HG03378 (cell line): ENCODE measurements around the gene TMEM217.

Experiments
- ATAC-seq: cut with Tn5 transposase; IDR thresholded peaks from one replicate; pipeline ENCODE4 v1.9.1; 2021; ENCODE audit warnings: mild to moderate bottlenecking, moderate library complexity; ENCODE audit not compliant: unreplicated experiment

The TMEM217 gene

DNA sequence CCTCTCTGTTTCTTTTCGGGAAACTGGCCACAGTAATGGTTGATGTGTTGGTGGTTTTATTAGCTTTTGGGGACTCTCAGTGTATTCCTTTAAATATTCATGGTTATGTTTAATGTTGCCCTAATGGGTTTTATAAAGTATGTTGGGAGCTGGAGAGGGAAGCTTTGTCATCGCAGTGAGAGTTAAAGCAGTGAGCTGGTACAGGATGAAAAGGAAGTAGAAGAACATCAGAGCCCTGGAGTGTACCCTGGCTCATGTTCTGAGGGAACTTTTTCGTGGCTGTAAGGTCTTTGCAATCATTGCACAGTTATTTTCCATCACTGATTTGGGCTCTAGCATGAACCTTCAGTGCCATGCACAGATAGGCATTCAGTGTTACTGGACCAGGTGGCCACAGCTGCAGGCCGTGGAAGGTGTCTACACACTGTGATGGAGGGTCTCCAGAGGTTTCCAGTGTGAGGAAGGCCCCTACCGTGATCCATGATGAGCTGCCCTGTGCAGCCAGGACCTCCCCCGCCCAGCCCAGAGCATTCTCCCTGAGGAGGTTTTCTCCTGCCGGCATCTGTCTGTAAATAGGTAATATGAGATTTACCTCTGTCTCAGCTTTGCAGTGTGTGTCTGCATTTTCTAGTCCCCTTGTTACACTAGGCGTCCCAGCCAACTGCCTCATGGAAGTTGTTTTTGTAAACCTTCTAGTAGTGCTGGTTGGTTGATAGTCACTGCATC lies 22.4 kb upstream of the TMEM217 start:
- ATAC-seq = no peak

DNA sequence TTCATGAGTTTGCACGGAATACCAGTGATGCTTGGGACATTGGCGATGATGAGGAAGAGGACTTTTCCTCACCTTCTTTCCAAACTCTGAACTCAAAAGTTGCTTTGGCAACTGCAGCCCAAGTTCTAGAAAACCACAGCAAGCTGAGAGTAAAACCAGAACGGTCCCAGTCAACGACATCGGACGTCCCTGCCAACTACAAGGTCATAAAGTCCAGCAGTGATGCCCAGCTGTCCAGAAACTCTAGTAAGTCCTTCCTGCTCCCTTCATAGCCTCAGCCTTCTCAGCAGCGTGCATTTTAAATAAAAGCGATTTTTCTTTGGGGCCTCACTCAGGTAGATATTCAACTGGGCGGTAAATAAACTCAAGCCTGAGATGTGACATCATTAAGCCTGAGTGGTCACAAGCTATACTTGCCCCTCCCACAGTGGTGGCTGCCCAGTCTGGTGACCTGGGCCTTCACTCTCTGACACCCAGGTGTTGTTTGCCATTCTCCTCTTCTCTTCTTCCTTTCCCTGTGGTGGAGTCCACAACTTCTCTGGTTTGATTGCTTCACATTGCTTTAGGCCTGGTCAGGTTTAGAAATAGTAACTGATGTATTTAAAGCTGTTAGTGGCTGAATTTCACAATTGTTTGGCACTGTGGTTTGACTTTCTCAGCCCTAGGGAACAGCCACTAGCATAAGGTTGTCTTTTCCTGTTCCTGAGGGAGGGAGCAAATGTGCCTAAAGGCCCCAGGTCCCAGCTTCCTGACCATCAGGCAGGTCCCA lies 21.6 kb upstream of the TMEM217 start:
- ATAC-seq = no peak

DNA sequence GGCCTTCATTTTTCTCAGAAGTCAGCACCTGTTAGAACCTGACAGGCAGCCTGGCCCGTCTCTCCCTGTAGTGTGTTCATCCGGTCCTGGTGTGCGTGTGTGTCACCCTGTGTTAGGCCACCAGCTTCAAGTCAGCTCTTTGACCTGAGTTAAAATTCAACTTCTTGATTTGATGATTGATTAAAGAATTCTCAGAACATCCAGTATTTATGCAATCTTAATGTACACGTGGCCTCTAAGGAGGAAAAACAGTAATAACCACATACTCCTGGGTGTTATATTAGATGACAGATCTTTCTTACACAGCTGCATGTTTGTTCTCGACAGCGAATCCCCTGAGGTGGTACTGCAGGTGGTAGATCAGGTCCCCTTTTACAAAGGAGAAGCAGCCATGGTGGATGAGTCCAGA lies 19.1 kb upstream of the TMEM217 start:
- no peak for ATAC-seq

DNA sequence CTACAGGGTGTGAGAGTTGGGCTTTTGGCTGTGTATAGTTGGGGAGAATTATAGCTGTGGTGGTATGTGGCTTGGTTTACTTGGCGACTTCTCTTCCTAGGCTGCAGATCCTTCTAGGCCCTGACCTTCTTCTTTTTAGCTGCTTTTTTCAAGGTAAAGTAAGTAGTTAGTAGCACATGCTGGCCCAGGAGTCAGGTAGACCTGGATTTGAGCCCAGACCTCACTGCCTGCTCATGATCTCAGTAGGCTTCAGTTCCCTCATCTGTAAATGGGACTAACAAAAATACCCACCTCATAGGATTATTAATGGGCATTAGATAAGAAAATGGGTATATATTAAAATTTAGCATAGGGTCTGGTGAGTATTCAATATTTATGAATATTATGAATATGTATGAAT lies 17.4 kb upstream of the TMEM217 start:
- no peak for ATAC-seq

DNA sequence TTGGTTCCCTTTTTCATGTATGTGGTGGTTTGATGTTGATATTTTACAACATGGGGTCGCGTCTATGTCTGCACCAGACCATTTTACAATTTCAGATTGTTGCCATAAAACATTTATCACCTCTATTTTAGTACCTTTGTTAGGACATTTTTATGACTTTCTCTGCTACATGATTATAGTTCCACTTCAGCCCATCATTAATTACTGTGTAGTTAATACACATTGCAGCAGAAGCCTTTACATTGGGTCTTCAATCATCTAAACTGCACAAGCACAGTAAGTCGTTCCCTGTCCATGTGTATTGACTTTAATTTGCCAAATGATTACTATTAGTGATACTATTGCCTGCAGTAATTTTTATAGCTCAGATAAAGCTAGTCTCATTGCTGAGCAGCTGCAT lies 15.7 kb upstream of the TMEM217 start:
- ATAC-seq = no peak

DNA sequence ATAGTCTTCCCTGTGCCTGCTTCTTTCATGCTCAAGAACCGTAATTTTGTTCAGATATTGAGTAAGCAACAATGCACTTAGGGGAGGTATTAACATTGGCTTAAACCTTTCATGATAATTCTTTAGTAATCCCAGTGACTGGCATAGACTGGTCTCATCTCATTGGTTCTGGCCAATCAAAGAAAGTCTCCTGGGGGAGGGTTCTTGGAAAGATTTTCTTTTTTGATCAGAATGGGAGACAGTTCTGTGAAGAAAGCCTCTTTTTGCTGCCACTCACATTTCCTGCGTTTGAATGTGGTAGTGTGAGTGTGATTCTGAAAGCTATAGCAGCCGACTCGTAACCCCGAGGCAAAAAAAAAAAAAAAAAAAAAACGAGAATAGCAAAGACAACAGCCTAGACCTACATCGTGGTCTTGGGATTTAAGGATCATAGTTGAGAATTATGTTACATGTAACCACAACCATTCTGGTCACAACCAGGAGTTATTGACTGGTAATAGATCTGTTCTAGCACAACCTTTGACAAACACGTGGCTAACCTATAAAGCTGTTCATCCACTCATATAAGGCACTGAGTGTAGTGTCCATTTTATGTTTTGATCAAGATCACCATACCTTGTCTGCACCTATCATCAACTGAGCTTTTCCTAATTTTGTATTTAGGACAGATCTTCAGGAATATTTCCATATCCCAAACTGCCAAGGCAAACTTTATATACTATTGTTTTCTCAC lies 15.1 kb upstream of the TMEM217 start:
- no peak for ATAC-seq

DNA sequence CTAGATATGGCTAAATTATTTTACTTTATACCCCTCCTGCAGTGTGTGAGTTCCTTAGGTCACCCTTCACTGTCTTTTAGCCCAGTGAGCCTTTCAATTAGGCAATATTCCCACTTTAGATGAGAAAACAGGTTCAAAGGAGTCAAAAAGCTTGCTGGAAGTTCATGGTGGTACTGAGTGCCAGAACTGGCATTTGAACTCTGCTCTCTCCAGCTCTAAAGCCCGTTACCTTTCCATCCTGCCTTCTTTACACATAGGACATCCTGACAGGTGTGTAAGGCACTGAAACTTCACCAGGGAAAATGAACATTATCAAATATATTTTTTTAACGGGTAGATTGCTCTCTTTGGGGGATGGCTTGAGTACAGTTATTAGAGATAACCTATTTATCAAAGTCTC lies 11.2 kb upstream of the TMEM217 start:
- ATAC-seq = no peak

DNA sequence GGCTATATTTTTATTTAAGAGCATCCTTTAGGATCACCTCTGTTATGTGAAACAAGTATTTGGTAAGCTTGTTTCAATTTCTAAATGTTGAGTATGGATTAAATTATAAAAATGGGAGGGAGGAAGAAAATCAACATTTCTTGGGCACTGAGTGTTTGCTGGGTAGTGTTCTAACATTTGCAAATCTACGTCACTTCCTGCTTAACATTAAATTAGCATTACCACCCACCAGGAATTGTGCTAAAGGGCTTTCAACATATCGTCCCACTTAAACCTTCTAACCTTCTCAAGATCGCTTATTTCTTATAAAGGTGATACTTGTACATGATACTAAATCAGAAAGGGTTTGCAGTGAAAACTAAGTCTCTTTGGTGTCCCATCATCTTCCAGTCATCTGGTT lies 7.9 kb upstream of the TMEM217 start:
- no peak for ATAC-seq

DNA sequence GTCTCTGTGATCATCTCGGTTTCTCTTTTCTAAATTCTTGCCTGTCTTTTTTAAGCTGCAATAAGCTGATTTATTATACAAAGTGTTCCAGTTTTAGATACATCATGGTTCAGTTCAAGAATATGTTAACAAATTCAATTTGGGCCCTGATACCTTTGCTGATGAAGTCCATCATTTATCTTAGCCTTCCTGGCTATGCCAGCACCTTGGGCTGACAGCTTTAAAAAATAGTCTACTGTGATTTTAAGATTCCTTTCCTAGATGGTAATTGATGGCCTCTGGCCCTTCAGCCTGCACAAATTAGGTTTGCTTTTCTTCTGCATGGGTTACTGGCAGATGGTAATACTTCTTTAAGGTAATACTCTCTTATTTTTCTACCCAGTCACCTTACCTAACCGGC lies 7.1 kb upstream of the TMEM217 start:
- no peak for ATAC-seq

DNA sequence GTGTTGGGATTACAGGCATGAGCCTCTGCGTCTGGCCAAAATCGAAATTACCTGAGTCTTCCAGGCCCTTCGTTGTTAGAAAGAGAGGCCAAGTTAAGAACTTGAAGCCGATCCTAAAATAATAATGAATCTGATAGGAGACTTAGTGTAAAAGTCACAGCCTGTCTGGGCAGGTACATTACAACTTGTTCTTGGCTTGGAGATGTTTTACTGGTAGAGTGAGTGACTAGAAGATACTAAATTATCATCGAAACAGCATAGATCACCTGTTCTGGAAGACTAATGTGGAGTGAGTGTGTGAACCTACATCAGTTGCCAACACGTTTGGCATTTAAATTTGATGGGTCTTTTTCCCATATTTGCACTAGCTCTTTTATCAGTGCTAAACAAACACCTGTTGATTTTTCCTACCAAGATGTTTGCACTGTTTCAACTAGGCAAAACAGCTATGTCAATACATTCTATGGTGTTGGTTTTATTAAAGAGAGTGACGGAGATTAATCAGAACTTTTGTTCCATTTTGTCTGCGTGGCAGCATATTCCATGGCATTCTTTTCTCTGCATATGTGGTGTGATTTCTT lies 4.6 kb upstream of the TMEM217 start:
- no peak for ATAC-seq

DNA sequence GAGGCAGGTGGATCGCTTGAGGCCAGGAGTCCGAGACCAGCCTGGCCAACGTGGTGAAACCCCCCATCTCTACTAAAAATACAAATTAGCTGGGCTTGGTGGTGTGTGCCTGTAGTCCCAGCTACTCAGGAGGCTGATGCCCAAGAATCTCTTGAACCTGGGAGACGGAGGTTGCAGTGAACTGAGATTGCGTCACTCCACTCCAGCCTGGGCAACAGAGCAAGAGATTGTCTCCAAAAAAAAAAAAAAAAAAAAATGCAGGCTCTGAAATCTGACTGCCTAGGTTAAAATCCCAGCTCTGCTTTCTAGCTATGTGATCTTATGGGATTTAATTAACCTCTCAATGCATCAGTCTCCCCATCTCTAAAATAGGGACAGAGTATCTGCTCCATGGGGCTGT lies 3.3 kb upstream of the TMEM217 start:
- no peak for ATAC-seq

DNA sequence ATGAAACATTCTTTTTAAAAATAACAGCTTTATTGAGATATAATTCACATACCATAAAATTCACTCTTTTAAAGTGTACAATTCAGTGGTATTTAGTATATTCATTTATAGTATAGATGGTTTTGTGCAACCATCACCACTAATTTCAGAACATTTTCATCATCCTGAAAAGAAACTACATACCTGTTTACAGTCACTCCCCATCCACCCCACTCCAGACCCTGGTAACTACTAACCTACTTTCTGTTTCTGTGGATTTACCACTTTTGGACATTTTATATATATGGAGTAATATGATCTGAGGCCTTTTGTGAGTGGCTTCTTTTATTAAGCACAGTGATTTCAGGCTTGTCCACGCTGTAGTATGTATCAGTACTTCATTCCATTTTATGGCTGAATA lies 2.5 kb upstream of the TMEM217 start:
- ATAC-seq = no peak

DNA sequence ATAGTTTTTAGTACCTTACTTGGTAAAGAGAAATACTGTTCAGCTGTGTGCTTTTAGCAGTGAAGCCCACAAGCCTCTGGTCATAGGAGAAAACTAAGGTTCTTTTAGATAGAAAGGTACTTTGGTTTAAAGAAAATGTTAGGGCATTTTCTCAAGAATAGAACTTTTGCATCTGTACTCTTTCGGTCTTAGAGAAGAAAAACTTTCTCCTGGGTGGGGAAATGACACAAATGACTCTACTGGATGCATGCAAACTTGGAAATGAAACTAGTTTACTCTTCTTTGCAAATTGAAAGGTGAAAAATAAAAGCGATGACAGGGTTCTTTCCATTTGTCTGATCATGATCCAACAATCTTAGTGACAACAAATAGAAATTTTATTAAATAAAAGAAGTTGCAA lies 2.1 kb upstream of the TMEM217 start:
- ATAC-seq = no peak

DNA sequence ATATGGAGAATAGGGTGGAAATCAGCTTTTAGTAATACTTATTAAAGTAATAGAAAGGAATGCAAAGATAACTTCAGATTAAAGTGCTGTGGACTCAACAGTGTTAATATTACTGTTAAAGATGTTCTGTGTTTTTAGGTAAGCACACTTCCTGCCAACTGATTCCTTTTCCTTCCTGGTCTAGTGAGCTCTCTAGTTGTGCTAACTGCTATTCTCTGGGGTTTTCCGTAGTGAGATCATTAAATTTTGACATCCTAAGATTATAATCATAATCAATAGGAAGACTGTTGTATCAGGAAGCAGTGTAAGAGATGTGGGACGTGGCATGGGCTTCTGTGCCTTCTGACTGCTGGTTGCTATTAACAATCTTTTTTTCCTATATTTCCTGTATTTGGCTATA lies 1.2 kb upstream of the TMEM217 start:
- no peak for ATAC-seq

DNA sequence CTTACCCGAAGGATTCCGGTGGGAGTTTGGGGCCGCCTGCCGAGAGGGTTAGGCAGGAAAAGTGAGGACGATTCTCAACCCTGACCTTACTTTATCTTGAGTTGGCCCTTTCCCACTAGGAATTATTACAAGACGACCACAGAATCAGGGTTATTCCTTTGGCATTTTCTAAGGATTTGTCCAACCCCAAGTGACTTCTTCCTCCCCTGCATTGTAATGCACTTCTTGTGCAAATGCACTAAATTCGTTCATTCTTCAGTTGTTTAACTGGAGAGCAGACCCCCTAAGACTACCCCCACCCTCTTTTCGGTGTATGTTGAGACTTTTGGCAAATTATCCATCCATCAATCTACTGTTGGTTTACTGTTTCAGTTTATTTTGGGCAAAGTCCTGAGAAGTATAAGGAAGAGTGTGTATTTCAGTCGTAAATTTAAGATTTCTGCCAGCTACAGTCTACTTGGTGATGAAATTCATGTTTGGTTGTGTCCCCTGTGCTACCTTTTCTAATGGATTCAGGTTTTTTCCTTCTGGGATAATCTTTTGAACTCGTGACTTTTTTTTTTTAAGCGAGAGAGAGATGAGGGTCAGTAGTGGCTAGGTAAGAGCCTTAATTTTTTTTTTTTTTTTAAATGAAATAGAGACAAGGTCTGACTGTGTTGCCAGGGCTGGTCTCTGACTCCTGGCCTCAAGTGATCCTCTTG lies 611 bp upstream of the TMEM217 start:
- no peak for ATAC-seq

DNA sequence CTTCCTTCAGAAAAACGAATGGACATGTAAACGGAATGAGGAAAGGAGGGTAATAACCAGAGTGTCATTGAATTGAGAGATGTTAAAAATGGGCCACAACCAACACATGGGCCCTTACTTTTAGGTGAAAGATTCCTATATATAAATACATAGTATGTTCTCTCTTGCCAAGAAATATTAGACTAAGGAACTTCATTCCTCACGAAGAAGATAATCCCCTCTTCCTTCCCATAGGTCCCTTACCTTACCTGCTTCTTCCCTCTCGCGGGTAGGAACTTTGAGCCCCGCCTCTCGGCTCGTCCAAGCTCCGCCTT lies 667 bp downstream of the TMEM217 start:
- no peak for ATAC-seq

DNA sequence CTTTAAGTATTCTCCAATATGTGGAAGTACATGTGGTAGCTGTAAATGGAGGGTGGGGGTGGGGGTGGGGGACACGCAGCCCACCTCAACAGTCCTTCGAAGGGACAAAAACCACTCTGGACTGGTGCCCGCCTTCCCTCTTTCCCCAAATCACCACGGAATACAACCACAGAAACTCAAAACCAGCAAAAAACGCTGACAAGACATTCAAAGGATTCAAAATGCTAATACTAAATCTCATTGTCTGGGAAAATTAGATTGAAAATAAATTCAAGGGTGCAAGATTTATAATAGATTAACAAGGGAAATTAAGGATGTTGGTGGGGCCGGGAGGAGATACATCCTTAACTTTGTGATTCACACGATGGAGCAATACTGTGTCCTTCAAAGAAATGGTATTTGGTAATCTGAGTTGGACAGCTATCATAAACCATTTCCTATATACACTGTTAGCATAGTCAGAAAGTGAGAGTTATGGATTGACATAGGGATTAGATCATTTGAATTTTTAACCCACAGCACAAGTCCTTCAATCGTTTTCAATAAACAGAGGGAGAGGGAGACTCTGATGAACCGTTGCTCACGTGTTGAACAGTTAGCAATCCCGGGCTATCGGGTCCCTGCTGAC lies 1.1 kb downstream of the TMEM217 start:
- no peak for ATAC-seq

DNA sequence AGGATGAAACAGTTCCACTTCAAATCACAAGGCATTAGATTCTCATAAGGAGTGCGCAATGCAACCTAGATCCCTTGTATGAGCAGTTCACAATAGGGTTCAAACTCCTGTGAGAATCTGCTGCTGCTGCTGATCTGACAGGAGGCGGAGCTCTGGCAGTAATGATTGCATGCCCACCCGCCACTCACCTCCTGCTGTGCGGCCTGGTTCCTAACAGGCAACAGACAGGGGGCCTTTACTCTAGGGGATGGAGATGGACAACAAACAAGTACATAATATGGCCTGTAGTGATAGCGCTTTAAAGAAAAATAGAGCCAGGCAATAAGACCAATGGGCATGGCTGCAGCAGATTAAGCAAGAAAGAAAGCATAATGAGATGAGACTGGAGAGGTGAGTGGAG lies 3.1 kb downstream of the TMEM217 start:
- ATAC-seq = no peak

DNA sequence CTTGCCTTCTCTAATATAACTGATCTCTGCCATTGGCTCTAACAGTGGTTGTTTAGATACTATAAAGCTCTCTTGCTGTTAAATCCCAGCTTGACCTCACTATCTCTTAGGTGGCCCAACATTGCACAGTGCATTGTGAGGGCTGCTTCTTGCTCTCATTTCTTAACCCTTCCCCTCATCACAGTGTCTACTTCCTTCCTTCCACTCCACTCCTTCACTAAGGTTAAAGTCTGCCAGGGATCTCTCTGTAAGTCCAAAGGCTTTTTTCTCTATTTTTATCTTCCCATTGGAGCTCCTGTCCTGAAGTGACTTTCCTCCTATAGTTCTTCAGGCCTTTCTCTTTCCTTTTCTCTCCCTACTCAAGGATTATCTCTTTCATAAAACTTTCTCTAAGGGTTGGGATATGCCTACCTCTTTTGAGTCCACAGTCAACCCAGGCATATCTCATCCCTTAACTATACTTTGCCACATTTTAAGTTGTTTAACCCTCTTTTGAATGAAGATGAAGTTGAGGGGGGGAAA lies 4.4 kb downstream of the TMEM217 start:
- ATAC-seq = no peak

DNA sequence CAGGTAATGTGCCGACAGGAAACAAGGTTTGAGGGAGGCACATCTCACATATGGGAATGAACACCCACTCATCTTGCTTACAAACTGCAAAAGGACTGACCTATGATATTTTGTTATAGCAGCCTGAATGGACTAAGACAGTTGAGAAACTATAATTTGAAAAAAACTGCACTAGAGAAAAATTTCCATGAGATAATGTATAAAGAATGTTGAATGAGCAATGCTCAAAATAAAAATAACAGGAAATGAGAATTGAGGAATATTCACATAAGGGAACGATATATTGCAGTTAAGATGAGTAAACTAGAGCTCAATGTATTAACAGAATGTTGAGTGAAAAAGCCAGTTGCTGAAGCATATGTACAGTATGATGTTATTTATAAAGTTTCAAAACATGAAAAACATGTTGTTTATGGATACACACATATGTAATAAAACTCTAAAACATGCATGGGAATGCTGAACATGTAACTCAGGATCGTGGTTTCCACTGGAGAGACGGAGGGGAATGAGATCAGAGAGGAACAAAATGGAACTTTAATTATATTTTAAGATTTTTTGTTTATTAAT lies 6.6 kb downstream of the TMEM217 start:
- ATAC-seq = no peak
